ENCODE measurements around the gene ZNF678.

GRCh38 chr1:227712648-227713047 is 149.3 kb downstream of the ZNF678 start:
- TF ChIP-seq POLR2A (IDR thresholded peaks at IDR 0.05) (no peak), CTCF (IDR thresholded peaks at IDR 0.05) (no peak)
